GM19239 (cell line): ENCODE data around the gene ZNF780A.
A peak's percentile ranks its signal among the peaks of the same experiment; 100 is the strongest.
"Not testable (repeated sequence)": the region's sequence is repeated elsewhere in the genome, so short reads cannot be mapped to it uniquely, and the experiment has no call there.

Experiments used
- DNase-seq: peaks from one replicate; pipeline ENCODE4 v3.0.0; 2011; ENCODE audit warnings: low spot score; ENCODE audit not compliant: insufficient read length
- FAIRE-seq: peaks from 2 replicates; lab custom pipeline; 2011; peaks lifted over from hg19 to GRCh38; lab: Jason Lieb, UNC

Gene ZNF780A

DNA sequence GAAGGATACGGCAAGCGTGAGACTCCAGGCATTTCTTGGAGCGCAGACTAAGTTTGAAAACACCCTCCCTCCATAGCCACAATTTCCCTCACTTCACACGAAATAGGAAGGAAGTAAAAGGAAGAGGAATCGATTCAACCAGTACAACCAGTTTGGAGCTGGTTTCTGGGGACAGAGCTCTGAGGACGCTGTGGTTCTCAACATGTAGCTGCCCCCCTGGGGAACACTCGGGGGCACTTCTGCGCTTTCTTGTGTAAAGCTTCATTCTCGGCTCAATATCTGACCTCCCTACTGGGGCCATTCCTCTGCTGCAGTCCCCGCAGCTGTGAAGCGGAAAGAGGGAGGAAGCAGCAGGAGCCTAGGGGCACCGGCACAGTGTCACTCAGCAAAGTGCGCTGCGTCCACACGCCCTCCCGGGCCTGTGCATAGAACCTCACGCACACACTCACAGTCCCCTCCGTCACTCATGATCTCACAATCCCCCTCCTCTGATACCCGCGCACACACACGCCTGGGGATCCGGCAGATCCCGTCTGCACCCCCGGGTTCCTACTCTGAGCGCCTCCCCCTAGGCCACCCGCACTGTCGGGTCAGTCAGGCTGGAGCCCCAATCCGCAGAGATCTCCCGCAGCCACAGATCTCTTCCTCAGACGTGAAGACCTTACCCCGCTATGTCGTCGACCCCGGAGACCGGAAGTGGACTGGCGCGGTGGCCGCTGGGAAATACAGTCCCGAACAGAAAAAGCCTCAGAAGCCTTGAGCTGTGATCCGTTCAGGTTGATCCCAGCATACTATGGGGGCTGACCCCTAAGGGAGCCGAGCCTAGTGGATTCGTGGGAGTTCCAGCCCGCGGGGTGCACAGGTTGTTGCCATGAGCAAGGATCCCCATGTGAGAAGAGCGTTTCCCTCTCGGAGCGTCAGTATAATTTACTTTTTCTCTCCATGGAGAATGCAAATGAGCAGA is at the start of gene ZNF780A:
Gene ZNF780A, minus strand, starts transcription at position 703 of the 964 bp plus-strand sequence. CDS start 6,190 bp downstream, outside the sequence.
- DNase-seq (peak; percentile 56), FAIRE-seq (peak; percentile 98)

DNA sequence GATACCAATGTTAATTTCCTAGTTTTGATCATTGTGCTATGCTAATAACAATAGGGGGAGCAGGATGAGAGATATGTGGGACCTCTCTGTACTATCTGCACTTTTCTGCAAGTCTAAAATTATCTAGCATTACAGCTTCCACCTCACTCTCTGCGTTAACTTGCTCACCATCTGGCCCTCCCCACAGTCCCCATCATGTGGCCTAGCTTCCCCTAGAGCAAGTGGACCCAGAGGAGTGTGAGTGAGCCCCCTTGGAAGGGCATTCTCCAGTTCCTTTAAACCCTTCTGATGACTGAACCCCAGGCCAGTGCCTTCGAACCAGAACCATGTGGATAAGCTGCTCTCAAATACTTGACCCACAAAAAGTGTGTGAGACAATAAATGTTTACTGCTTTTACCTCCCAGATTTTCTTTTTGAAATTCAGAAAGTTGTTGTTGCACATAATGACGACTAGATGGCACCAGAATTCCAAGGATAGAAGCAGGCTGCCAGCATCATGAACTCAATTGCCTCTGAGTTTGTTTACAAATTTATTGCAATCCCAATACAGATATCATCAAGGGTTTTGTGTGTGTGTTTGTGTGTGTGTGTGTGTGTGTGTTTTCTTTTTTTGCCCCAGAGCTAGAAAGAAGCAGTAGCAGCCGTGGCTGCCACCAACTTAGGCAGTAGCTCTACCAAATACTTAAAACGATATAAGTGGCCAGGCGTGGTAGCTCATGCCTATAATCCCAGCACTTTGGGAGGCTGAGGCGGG is 49.0 kb upstream of the ZNF780A start:
- DNase-seq (no peak), FAIRE-seq (peak; percentile 90)

DNA sequence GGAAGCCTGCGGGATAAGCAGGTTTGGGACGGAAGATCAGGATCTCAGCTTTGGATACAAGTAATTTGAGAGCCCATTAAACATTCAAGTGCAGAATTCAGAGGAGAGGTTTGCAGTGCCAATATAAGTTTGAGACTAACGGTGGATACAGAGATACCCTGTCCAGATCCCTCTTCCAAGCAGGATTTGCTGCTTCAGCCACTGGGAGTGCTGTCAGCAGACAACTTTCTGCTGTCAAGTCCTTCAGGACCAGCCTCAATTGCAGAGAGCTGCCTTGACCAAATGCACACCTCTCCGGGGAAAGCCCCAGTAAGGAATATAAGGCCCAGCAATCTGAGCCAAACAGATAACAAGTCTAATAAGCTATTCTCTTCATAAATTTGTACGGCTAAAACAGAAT is 46.1 kb upstream of the ZNF780A start:
- DNase-seq (no peak), FAIRE-seq (no peak)

DNA sequence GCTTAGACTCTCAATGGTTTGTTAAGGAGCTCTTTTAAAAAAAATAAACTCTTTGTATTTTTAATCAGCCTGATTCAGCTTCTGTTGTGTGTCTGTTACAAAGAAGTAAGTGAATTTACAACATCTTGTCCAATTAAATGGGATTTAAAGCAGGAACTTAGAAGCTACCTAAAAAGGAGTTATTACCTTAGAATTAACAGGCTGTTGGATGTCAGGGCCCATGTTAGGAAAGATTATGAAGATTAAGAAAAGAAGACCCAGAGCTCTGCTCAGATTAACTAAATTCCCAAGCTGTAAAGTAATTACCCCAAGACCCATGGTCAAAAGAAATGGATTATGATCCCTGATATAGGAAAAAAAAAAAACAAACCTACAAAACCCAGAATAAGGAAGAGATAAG is 44.1 kb upstream of the ZNF780A start:
- FAIRE-seq, result no peak
- no peak for DNase-seq

DNA sequence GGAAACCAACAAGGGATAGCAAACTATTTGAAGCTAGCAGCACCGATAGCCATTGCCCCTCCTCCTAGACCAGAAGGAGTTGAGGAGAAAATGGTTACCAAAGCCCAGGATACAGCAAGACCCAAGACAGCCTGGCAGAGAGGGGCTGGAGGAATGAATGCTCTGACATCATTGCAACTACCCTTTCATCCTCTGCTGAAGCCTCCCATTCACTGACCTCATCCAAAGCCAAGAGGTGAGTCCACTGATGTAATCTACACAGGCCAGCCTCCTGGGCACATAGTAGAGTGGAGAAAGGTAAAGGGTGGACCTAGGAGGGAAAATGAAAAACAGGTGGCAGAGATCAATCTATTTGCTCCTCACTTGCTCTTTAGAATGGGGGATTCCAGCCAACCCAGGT is 42.7 kb upstream of the ZNF780A start:
- DNase-seq, result no peak
- FAIRE-seq, result no peak

DNA sequence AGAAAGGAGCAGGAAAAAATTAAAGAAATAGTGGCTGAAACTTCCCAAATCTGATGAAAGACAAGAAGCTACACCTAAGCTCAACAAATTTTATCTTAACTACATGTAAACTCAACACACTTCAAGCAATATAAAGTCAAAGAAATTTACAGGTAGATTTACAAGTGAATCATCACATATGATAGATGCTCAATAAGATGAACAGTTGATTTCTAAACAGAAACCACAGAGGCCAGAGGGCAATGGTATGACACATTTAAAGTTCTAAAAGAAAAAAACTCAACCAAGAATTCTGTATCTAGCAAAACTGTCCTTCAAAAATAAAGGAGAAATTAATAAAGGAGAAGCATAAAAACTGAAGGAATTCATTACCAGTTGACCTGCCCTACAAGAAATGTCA is 39.3 kb upstream of the ZNF780A start:
- DNase-seq, result no peak
- no peak for FAIRE-seq

DNA sequence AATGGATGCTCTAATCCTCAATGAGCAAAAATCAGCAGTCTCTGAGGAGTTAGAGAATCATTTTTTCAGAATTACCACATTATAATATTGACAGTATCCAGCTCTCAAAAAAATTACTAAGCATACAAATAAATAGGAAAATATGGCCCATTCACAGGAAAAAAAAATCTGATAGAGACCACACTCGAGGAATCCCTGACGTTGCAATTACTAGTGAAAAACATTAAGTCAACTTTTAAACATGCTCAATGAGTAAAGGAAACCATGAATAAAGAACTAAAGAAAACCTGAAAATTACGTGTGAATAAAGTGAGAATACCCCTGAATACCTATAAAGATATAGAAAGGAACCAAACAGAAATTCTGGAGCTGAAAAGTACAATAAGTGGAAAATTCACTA is 38.7 kb upstream of the ZNF780A start:
- no peak for FAIRE-seq

DNA sequence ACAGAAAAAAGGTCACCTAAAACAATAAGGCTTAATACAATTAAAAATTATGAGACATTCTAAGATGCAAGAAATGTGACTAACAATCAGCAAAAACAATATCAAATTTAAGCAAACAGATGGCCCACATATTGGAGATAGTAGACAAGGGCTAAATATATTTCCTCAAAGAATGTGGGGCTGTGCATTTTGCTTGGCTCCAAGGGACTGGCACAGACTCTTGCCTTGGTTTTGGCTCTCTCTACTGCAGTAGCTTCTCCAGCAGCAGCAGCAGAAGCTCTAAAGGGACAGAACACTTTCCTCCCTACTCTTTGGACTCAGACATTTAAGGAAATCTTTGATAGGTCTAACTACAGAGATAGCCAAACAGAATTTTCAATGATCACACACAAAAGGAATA is 38.2 kb upstream of the ZNF780A start:
- FAIRE-seq, result no peak
- DNase-seq, result no peak

More for the DNA sequence above, 38.7 kb upstream of the ZNF780A start:
- DNase-seq, result no peak

DNA sequence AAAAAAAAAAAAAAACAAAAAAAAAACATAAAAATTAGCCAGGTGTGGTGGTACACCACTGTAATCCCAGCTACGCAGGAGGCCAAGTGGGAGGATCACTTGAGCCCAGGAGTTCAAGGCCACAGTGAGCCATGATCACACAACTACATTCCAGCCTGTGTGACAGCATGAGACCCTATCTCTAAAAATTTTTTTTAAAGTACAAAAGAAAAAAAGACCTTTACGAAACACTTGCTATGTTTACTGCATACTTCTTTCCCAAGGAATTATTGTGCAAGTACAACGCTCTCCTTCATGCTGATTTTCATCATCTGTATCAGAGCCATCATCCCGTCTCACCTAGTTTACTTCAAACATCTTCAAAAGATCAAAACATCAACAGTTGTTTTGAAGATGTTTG is 28.6 kb upstream of the ZNF780A start:
- FAIRE-seq (no peak), DNase-seq (no peak)

DNA sequence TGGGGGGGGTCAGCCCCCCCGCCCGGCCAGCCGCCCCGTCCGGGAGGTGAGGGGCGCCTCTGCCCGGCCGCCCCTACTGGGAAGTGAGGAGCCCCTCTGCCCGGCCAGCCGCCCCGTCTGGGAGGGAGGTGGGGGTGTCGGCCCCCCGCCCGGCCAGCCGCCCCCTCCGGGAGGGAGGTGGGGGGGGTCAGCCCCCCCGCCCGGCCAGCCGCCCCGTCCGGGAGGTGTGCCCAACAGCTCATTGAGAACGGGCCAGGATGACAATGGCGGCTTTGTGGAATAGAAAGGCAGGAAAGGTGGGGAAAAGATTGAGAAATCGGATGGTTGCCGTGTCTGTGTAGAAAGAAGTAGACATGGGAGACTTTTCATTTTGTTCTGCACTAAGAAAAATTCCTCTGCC is 27.9 kb upstream of the ZNF780A start:
- not testable (repeated sequence) for DNase-seq, FAIRE-seq

DNA sequence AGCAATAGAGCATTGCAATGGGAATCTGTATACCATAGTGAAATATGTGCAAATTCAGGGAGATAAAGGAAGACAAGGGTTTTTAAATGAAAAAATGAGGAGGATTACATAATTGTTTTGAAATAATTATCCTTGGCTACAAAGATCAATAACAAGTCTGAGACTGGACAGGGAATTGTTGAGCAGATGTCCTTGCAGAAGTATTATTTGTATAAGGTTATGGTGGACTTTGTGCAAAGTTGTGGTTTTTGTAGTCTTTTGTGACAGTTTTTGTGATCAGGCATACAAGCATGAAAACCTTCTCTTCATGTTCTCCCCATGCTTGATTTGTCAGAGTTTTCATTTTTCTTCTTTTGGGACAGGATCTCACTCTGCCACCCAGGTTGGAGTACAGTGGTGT is 25.3 kb upstream of the ZNF780A start:
- DNase-seq (no peak), FAIRE-seq (no peak)

DNA sequence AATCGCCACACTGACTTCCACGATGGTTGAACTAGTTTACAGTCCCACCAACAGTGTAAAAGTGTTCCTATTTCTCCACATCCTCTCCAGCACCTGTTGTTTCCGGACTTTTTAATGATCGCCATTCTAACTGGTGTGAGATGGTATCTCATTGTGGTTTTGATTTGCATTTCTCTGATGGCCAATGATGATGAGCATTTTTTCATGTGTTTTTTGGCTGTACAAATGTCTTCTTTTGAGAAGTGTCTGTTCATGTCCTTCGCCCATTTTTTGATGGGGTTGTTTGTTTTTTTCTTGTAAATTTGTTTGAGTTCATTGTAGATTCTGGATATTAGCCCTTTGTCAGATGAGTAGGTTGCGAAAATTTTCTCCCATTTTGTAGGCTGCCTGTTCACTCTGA is 23.4 kb upstream of the ZNF780A start:
- not testable (repeated sequence) for DNase-seq, FAIRE-seq

DNA sequence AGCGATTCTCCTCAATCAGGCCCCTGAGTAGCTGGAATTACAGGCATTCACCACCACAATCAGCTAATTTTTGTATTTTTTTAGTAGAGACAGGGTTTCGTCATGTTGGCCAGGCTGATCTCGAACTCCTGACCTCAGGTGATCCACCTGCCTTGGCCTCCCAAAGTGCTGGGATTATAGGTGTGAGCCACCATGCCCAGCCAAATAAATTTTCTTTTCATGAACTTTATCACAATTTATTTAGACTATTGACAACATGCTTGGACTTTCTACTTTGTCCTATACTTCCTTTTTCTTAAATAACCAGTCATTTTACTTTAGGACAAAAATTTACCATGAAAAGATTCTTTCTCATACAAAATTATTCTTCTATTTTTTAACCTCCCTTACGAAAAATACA is 21.5 kb upstream of the ZNF780A start:
- FAIRE-seq, DNase-seq: not testable (repeated sequence)

DNA sequence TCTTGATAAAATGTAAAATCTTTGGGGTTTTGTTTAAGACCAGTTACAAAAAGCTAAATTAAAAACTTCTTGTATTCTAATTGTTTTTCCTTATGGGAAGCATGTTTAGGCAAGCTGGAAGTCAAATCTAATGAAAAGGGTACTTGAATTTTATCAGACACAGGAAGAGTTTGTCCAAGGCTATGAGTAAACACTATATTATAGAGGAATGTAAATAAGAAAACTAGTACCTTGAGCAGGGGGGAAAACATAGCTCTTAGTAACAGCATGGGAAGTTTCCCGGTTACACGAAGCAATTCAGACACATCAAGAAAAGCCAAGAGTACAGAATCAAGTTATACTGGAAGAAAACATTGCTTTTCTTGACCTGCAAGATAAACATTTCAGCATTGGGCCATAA is 19.8 kb upstream of the ZNF780A start:
- FAIRE-seq, result no peak

DNA sequence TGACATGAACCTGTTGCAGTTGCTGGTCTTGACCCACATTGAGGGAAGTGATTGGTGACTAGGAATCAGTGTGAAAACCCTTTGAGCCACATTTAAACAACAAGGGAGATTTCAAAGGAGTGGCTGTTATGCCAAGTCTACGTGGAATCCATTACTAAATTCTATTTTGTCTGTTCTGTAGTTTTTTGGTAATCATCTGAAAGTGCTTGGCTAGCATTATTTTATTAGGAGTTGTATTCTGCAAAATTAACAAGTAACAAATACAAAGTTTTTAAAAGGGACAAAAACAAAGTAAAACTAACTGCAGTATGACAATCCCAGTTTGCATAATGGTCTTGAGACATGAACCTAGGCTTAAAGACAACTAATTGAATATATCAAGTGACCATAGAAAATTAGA is 14.0 kb upstream of the ZNF780A start:
- no peak for FAIRE-seq

More for the DNA sequence above, 19.8 kb upstream of the ZNF780A start:
- DNase-seq, result no peak

DNA sequence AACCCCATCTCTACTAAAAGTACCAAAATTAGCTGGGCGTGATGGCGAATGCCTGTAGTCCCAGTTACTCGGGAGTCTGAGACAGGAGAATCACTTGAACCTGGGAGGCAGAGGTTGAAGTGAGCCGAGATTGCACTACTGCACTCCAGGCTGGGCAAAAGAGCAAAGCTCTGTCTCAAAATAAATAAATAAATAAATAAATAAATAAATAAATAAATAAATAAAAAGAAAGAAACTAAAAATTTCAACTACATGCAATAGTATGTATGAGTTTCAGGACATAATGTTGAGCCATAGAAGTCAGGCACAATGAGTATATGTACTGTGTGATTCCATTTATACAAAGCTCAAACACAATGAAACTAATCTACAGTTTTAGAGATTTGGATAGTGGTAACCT is 12.9 kb upstream of the ZNF780A start:
- DNase-seq (no peak), FAIRE-seq (no peak)

More for the DNA sequence above, 14.0 kb upstream of the ZNF780A start:
- DNase-seq, result no peak

DNA sequence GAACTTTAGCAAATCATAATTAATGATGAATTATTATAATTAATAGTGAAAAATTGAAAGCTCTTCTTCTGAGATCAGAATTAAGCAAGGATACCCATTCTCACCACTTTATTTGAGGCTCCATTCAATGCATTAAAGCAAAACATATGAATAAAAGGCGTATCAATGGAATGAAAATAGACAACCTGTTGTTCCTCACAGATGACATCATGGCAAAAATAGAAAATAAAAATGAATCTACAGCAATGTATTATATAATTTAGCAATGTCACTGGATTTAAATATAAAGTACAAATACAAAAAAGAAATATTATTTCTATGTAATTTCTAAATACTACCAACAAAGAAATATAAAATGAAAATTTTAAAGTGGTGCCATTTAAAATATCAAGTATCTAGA is 11.1 kb upstream of the ZNF780A start:
- DNase-seq (no peak), FAIRE-seq (no peak)

DNA sequence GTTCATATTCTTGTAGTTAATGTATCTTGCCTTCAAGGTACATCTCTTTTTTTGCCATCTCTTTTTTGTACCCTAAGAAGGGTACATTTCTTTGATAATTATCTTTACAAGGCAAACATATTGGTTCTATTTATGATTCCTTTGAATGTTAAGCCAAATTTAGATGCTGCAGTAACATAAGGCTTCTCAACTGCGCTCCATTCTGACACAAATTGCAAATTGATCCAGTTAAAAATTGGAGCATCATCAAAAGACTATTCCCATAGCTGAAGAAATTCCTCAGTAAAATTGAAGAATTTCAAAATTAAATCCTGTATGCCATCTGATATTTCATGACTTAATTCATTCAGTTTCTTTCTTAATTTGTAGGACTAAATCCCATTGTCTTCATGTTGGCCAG is 2.7 kb upstream of the ZNF780A start:
- no peak for FAIRE-seq
- no peak for DNase-seq

DNA sequence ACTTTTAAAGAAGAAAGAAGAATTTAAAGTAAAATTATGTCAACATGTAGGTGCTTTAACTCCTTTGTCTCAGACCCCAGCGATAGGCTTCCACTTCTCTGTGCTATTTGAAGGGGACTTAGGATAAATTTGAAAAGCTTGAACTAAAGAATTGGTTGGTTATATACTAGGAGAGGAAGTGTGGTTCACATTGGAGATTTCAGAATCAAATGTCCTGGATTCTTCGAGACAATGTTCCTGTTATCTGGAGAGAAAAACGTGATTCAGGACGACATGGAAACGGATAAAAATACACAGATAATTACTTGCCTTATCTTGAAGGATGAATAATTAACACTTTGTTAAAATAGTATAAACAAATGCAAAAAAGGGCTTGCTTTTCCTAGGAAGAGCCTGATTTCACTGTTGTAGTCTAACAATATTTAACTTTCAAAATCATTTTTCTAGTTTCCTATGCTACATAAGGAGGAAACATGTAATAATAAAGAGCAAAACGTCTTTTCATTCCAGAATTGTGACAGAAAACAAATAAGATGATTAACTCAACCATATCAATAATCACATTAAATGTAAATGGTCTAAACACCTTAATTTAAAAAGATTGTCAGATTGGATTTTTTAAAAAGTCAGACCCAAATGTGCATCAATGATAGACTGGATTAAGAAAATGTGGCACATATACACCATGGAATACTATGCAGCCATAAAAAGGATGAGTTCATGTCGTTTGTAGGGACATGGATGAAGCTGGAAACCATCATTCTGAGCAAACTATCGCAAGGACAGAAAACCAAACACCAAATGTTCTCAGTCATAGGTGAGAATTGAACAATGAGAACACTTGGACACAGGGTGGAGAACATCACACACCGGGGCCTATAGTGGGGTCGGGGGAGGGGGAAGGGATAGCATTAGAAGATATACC is 724 bp upstream of the ZNF780A start:
- FAIRE-seq (no peak), DNase-seq (no peak)

DNA sequence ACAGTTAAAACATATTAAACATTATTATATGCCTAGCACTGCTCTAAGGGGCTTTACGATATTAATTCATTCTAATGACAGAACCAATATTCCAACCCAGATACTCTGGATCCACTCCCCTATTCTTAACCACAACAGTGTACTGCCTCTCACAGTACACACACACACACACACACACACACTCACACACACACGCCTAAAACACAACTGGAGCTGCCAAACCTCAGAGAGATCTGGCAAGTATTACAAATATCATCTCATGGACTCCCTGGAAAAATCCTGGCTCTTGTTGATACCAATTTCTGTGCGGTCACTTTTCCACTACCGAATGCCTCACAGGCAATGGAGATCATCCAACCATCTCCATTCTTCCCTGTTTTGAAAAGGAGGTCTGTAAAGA is 1.3 kb downstream of the ZNF780A start:
- no peak for DNase-seq
- no peak for FAIRE-seq
